ENCODE results near the gene REC8.

DNA sequence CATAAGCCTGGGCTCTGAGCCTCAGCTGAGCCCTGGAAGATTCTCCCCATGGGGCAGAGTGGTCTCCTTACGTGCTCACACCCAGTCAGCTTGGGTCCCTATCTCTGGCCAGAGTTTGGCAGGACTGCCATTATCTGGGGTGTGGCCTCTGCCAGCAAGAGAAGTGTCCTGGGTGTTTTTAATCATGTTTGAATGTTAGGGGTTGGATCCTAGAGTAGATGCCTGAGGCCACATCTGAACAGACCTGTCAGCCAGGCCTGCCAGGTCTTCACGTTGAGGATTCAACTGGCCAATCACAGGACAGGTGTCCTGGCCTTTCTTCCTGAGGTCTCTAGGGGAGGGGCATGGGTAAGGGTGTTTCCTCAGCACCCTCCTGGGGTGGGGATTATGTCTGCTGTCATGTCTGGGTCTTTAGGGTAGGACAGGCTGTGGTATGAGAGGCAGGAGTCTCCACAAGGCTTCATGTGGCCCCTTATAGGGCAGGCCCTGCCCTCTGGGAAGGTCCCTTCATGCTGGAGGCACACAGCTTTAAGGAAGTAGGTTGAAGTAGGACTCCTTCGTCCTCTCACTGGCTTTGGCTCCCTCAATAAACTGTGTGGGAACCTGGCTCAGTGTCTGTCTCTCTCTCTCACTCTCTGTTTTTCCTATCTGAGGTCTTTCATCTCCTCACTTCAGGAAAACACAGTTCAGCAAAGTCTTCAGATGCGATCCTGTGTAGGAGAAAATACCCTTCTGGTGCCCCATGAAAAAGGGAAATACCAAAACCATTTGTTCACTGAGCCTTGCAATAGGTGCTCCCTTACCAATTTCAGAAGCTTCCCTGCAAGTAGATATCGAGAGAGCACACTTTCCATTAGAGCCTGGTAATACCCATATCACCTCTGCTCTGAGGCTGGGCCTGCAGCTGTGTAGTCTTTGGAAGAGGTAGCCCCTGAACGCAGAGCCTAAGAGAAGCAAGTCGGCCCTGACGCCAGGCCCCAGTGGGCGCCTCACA lies 48.2 kb upstream of the REC8 start:
- TF ChIP-seq, protein P1, sequence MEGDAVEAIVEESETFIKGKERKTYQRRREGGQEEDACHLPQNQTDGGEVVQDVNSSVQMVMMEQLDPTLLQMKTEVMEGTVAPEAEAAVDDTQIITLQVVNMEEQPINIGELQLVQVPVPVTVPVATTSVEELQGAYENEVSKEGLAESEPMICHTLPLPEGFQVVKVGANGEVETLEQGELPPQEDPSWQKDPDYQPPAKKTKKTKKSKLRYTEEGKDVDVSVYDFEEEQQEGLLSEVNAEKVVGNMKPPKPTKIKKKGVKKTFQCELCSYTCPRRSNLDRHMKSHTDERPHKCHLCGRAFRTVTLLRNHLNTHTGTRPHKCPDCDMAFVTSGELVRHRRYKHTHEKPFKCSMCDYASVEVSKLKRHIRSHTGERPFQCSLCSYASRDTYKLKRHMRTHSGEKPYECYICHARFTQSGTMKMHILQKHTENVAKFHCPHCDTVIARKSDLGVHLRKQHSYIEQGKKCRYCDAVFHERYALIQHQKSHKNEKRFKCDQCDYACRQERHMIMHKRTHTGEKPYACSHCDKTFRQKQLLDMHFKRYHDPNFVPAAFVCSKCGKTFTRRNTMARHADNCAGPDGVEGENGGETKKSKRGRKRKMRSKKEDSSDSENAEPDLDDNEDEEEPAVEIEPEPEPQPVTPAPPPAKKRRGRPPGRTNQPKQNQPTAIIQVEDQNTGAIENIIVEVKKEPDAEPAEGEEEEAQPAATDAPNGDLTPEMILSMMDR (conservative IDR thresholded peaks at IDR 0.05): no peak
- TF ChIP-seq EZH2 (IDR thresholded peaks at IDR 0.05; ENCODE audit: low read depth): no peak
